PC-9 (cell line): ENCODE data around the gene DPH7.

Experiments used
- CTCF ChIP-seq: fragments of 200-600 bp; sonication (generic); conservative IDR thresholded peaks from 2 replicates; pipeline ENCODE4 v1.6.1; 2017; ENCODE audit warnings: mixed run types, antibody characterized with exemption, mild to moderate bottlenecking, moderate library complexity
- EZH2 ChIP-seq: fragments of 200-600 bp; sonication (generic); IDR thresholded peaks from 2 replicates; pipeline ENCODE4 v1.8.0; 2017; ENCODE audit warnings: antibody characterized with exemption, low read depth

GRCh38 chr9:137521405-137521985, 57.2 kb downstream of the DPH7 start:
- TF ChIP-seq CTCF (no peak), EZH2 (no peak)
